Tibial nerve (tissue), 4 donors: ENCODE measurements around the gene TMCC1.
A peak's percentile ranks its signal among the peaks of the same experiment; 100 is the strongest.

ENCODE experiments used
- CTCF ChIP-seq, 5 experiments: fragments of 200-600 bp in 3 of 5; fragments of 450-650 bp in 2 of 5; sonication (generic) in 3 of 5; IDR thresholded peaks; one replicate each; pipeline ENCODE4 v1.5.1; 2016 to 2019; ENCODE audit warnings: antibody characterized with exemption in 5 of 5, mild to moderate bottlenecking in 3 of 5, moderate library complexity in 2 of 5
- EP300 ChIP-seq, 2 donors: sonication (generic); formaldehyde crosslinking; IDR thresholded peaks; one replicate each; pipeline ENCODE4 v1.6.1; 2017; ENCODE audit warnings: antibody characterized with exemption in 2 of 2, mild to moderate bottlenecking in 1 of 2
- POLR2A ChIP-seq, 2 donors: fragments of 450-650 bp; IDR thresholded peaks; one replicate each; pipeline ENCODE4 v1.6.1; 2017; ENCODE audit warnings: antibody characterized with exemption in 2 of 2, mild to moderate bottlenecking in 2 of 2, moderate library complexity in 2 of 2

DNA sequence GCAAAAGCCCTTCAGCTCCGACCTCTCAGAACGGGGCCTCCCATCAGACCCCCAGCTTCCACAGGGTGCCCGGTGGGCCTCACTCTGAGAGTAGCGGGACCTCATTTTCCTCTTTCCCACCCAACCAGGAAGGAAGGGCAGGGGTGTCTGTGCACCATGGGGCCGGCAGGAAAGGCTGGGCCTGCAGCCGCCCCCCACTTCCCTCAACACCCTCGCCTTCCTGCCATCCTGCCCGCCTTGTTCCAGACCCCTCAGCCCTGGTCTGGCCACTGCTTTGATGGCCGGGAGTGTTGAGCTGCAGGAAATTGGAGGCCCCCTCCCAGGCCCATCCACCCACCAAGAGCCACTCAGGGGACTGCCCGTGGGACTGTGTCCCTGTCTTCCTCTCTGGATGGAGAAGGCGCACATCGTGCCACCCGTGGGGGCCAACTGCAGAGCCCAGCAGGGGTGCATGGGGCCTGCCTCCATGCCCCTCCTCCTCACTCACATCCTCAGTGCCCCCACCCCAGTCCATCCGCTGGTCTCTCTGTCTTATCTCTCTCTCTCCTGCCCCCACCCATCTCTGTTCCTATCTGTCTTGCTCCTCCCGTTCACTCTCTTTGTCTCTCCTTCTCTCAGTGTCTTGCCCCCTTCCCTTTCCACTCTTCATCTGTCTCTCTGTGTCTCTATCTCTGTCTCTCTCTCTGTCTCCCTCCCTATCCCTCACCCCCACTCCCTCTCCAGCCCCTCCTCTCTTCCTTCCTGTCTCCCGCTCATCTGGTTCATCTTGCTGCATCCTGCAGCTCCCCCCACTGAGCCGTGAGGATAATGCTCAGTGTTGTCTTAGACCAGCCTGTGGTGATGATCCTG, 285.2 kb downstream of the TMCC1 start:
- TF ChIP-seq CTCF (IDR thresholded peaks at IDR 0.05) (peak in 3 of 5 experiments; percentile 12 to 47 (median 24)), EP300 (IDR thresholded peaks at IDR 0.05) (no peak), POLR2A (IDR thresholded peaks at IDR 0.05) (no peak)
